HG03135 (cell line): ENCODE data around the gene RNF31.

Source experiments
- ATAC-seq: cut with Tn5 transposase; IDR thresholded peaks from one replicate; pipeline ENCODE4 v1.9.1; 2021; ENCODE audit warnings: mild to moderate bottlenecking, moderate library complexity; ENCODE audit not compliant: unreplicated experiment

The RNF31 gene

GRCh38 chr14:24116128-24116814, 31.0 kb upstream of the RNF31 start:
- no peak for ATAC-seq

GRCh38 chr14:24117179-24117578, 30.1 kb upstream of the RNF31 start:
- no peak for ATAC-seq

GRCh38 chr14:24119691-24120090, 27.6 kb upstream of the RNF31 start:
- no peak for ATAC-seq

- ATAC-seq, result no peak
Measured at GRCh38 chr14:24121210-24121609, 26.1 kb upstream of the RNF31 start.

- ATAC-seq, result no peak
Measured at GRCh38 chr14:24122416-24122815, 24.9 kb upstream of the RNF31 start.

- ATAC-seq, result no peak
Measured at GRCh38 chr14:24122898-24123297, 24.4 kb upstream of the RNF31 start.

GRCh38 chr14:24123424-24124417, 23.6 kb upstream of the RNF31 start:
- no peak for ATAC-seq

GRCh38 chr14:24126939-24127338, 20.4 kb upstream of the RNF31 start:
- ATAC-seq, result no peak

GRCh38 chr14:24127673-24128072, 19.6 kb upstream of the RNF31 start:
- no peak for ATAC-seq

- no peak for ATAC-seq
Measured at GRCh38 chr14:24129410-24129998, 17.8 kb upstream of the RNF31 start.

- no peak for ATAC-seq
Measured at GRCh38 chr14:24130380-24130716, 16.9 kb upstream of the RNF31 start, which contains the start of gene FITM1. Gene FITM1, plus strand, starts transcription at chr14:24130659. Its CDS starts 905 bp downstream, at chr14:24131564.

- ATAC-seq, result no peak
Measured at GRCh38 chr14:24130717-24131548, 16.4 kb upstream of the RNF31 start.

- no peak for ATAC-seq
Measured at GRCh38 chr14:24131549-24131966, 15.7 kb upstream of the RNF31 start.

GRCh38 chr14:24132061-24132685, 15.1 kb upstream of the RNF31 start:
- ATAC-seq, result no peak

- ATAC-seq, result no peak
Measured at GRCh38 chr14:24132976-24133375, 14.3 kb upstream of the RNF31 start.

- ATAC-seq, result no peak
Measured at GRCh38 chr14:24133735-24134134, 13.6 kb upstream of the RNF31 start.

- ATAC-seq, result no peak
Measured at GRCh38 chr14:24135584-24135833, 11.8 kb upstream of the RNF31 start.

GRCh38 chr14:24135834-24136683, 11.2 kb upstream of the RNF31 start, which contains the start of gene PSME1:
Gene PSME1, plus strand, starts transcription at chr14:24136194. Its CDS starts 69 bp downstream, at chr14:24136263.
- ATAC-seq, result peak; percentile 87

- ATAC-seq, result no peak
Measured at GRCh38 chr14:24136684-24137528, 10.4 kb upstream of the RNF31 start.
